ENCODE measurements around the gene ZNF366.

ZNF366 gene, protein sequence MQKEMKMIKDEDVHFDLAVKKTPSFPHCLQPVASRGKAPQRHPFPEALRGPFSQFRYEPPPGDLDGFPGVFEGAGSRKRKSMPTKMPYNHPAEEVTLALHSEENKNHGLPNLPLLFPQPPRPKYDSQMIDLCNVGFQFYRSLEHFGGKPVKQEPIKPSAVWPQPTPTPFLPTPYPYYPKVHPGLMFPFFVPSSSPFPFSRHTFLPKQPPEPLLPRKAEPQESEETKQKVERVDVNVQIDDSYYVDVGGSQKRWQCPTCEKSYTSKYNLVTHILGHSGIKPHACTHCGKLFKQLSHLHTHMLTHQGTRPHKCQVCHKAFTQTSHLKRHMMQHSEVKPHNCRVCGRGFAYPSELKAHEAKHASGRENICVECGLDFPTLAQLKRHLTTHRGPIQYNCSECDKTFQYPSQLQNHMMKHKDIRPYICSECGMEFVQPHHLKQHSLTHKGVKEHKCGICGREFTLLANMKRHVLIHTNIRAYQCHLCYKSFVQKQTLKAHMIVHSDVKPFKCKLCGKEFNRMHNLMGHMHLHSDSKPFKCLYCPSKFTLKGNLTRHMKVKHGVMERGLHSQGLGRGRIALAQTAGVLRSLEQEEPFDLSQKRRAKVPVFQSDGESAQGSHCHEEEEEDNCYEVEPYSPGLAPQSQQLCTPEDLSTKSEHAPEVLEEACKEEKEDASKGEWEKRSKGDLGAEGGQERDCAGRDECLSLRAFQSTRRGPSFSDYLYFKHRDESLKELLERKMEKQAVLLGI

DNA sequence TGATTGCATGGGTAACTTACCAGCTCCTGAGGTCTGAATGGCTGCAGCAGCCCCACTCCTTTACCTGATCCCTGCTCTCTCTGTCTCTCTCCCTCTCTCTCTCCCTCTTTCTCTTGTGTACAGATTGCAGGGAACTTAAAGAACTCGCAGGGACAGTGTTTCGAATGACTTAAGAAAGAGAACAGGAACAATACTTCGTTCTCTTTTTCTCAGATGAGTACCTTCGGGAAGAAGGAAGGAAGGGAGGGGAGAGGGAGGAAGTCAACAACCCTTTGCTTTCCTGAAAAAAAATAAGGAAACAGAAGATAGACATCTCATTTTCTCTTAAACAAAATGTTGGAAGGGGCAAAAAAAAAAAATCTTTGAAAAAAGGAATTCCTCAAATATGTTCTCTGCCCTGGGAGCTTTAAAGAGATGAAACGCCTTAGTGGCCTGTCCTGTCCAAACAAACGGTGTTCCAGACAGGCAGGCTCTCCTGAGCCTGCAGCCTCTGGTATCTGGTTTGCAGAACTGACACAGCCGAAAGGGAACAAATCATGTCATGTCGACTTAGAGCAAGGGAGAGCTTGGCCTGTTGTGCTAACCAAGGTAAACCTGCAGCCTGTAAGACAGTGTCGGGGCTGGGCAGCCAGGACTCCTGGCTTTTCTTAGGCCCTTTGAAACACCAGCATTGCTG is at the start of gene ZNF366:
ZNF366 (minus strand) TSS at position 180 of the 676 bp plus-strand sequence. CDS start 45,914 bp downstream, outside the sequence.
- H3K27ac ChIP-seq: no peak within 1 kb of the TSS
- TF ChIP-seq, protein P1, sequence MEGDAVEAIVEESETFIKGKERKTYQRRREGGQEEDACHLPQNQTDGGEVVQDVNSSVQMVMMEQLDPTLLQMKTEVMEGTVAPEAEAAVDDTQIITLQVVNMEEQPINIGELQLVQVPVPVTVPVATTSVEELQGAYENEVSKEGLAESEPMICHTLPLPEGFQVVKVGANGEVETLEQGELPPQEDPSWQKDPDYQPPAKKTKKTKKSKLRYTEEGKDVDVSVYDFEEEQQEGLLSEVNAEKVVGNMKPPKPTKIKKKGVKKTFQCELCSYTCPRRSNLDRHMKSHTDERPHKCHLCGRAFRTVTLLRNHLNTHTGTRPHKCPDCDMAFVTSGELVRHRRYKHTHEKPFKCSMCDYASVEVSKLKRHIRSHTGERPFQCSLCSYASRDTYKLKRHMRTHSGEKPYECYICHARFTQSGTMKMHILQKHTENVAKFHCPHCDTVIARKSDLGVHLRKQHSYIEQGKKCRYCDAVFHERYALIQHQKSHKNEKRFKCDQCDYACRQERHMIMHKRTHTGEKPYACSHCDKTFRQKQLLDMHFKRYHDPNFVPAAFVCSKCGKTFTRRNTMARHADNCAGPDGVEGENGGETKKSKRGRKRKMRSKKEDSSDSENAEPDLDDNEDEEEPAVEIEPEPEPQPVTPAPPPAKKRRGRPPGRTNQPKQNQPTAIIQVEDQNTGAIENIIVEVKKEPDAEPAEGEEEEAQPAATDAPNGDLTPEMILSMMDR (conservative IDR thresholded peaks at IDR 0.05; ENCODE audit: low read depth): no peak
- ChIA-PET CTCF (interaction anchor here (0.8 kb wide), 1 partner anchor 1547 kb away, joined by 3 read pairs; no protein-coding TSS in a partner anchor), POLR2A (ENCODE audit: low non-redundant PET) (no interaction called here)
- no peak for DNase-seq (ENCODE audit: low spot score)

DNA sequence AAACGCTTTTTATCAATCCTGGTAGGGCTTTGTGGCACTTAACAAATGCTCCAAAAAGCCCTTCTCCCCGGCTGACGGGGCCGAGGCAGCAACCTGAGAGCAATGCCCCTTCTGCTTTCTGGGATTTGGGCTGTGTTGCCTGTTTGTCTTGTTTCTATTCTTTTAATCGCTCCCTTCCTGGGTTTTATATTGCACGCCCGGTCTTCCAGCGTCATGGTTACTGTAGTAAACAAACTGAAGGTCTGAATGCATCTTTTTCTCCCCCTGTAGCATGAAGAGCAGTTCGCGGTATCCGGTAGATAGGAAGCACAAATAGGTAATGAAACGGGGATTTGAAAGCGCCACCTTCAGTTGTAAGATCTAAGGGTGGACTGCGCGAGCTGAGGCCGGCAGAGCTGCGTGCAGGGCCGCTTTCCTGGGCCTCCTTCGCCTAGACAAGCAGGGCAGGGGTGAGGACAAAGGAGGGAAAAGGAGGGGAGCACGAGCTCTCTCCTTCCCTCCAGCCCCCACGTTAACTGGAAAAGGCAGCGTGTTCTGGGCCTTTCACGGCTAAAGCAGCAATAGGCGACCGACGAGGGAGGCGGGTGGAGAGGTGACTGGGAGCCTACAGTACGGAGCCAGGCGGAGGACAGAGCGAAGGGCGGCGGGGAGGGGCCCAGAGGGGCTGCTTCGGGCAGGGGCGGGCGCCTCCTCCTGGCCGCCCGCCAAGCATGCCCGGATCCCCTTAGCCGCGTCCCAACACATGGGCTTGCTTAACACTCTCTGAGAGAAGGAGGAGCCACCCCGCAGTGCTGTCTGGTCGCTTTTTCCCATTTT is 49.3 kb upstream of the ZNF366 start:
- CTCF ChIA-PET: no interaction called here
- H3K27ac ChIP-seq: peak overlapping the region; percentile 55
- POLR2A ChIA-PET (ENCODE audit: low non-redundant PET): no interaction called here
- no peak for DNase-seq (ENCODE audit: low spot score)
- TF ChIP-seq, protein P1 (conservative IDR thresholded peaks at IDR 0.05; ENCODE audit: low read depth): no peak

DNA sequence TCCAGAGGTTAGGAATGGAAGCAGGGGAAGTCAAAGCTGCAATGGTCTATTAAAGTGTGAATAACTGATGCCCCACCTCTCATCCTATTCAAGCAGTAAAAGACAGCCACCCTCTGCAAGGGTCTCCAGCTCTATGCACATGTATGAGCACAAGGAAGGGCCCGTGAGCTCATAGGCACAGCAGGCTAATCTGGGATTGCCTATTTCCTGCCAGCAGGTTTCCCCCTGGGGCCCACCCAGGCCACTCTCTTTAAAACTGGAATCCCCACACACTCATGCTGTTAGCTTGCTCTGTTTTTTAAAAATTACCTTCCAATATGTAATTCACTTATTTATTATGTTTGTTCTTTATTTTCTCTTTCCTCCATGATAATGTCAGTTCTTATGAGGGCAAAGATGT is 48.7 kb upstream of the ZNF366 start:
- no peak for DNase-seq (ENCODE audit: low spot score)
- ChIA-PET CTCF (interaction anchor here (0.5 kb wide), 1 partner anchor 325 kb away, joined by 4 read pairs; no protein-coding TSS in a partner anchor), POLR2A (ENCODE audit: low non-redundant PET) (no interaction called here)
- peak overlapping the region; percentile 55; the same call in 1 of the 2 replicates for H3K27ac ChIP-seq
- TF ChIP-seq, protein P1 (conservative IDR thresholded peaks at IDR 0.05; ENCODE audit: low read depth): no peak

DNA sequence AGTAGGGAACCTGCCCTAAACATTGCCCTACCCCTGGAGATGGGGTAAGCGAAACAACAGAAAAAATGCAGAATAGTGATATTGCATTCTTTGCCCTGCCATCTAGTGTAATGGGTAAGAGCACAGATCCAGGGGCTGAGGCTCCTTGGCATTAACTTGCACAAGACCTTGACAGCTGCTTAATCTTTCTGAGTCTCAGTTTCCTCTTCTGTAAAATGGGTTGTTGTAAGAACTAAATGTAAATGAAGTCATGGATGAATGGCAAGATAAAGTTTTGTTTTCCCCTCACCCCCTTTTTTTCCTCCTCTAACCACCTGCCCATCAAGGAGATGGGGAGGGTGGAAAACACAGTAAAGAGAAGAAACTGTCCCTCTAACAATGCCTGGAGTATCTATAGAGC is 47.7 kb upstream of the ZNF366 start:
- DNase-seq (ENCODE audit: low spot score): no peak
- TF ChIP-seq, protein P1 (conservative IDR thresholded peaks at IDR 0.05; ENCODE audit: low read depth): no peak
- CTCF ChIA-PET: no interaction called here
- no peak overlapping the region for H3K27ac ChIP-seq
- POLR2A ChIA-PET (ENCODE audit: low non-redundant PET): no interaction called here

DNA sequence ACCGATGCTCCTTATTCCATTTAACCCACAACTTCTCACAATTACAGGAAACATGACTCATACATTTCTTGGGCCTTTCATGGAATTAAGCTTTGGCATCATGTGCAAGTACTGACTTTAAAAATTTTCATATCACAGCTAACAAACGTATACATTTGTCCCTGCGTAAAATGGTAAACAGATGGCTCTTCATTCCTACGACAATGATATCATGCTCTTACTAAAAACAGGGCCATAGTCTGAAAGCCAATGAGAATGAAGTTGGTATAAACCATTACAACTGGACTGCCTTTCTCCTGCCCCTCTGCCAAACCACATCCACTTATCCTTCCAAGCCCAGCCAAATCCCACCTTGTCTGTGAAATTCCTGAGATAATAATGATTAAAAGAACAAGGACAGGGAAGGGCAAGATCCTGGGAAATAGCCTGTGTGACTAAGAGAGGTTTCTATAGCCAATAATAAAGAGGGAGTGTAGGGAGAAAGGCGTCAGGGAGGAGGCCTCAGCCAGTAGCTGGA is 44.9 kb upstream of the ZNF366 start:
- ChIA-PET POLR2A (ENCODE audit: low non-redundant PET) (no interaction called here), CTCF (interaction anchor here (1.1 kb wide), 1 partner anchor 28 kb away, joined by 4 read pairs; no protein-coding TSS in a partner anchor)
- TF ChIP-seq, protein P1 (conservative IDR thresholded peaks at IDR 0.05; ENCODE audit: low read depth): no peak
- DNase-seq (ENCODE audit: low spot score): peak; percentile 62
- peak overlapping the region; percentile 91 for H3K27ac ChIP-seq

Measured in RWPE1 (cell line).